ENCODE results near the gene TBC1D1.

Gene TBC1D1

DNA sequence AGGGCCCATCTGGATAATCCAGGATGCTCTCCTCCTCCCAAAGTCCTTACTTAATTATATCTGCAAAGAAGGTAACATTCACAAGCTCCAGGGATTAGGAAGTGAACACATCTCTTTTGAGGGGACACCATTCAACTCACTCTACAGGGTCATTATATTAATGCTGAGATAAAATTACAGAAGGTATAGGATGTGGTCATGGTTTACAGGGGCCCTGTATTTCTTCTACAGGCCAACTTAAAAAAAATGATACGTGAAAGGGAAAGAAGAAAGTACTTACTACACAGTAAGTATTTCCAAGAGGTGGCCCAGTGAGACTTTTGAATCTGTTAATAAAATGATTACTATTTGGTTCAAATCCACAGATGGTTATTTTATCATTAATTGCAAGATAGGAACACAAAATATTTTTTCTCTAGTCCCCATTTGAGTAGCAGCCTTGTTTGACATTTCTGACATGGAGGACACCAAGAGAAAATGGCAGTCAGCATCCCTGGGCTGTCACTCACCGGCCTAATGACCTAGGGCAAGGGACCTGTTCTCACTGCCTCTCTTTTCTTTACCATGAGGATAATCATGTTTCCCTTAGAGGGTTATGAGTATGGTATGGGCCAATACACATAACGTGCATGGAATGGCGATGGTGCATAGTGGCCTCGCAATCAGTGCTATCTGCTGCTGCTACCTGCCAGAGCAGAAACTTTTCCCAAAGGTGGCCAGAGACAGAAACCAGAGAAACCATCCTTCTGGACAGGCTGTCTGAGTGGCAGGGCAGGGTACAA lies 209.8 kb downstream of the TBC1D1 start:
- no peak for DNase-seq (ENCODE audit: low read depth, low spot score)

DNA sequence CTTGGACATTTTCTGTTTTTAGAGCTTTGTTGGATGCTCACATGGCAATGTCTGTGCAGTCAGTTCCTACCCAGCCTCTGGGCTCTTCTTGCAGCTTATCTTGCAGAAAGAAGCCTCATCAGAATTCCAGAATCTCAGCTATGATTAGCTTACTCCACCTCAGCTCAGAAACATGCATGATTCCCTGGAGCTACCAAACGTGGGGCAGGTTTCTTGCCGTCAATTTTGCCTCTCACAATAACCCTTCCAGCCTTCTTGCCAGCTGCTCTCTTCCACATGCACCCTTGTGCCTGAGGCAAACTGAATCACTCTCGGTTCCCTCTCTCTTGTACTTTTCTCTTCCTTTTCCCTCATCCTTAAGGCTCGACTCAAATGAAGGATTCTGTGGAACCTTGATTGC lies 210.7 kb downstream of the TBC1D1 start:
- DNase-seq (ENCODE audit: low read depth, low spot score), result no peak

DNA sequence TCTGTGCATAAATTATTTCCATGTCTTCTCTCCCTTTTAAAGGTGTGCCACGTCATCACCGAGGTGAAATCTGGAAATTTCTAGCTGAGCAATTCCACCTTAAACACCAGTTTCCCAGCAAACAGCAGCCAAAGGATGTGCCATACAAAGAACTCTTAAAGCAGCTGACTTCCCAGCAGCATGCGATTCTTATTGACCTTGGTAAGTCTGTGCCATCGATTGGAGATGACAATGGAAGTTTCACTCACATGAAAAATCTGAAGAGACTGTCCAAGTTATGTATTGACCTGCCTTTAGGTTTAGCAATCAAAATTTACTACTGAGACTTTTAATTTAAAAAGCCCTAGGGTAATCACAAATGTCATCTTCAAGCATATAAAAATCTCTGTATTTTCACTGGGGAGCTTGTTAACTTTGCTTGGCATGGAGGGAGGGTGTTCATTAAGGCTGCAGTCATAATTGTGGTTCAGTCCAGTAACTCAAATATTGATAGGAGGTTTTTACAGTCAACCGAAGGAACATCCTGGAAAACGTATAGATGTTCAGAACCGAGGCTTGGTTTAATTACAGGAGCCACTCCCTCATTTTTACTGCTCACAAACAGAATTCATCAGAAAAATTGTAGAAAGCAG lies 212.2 kb downstream of the TBC1D1 start:
- no peak for DNase-seq (ENCODE audit: low read depth, low spot score)

DNA sequence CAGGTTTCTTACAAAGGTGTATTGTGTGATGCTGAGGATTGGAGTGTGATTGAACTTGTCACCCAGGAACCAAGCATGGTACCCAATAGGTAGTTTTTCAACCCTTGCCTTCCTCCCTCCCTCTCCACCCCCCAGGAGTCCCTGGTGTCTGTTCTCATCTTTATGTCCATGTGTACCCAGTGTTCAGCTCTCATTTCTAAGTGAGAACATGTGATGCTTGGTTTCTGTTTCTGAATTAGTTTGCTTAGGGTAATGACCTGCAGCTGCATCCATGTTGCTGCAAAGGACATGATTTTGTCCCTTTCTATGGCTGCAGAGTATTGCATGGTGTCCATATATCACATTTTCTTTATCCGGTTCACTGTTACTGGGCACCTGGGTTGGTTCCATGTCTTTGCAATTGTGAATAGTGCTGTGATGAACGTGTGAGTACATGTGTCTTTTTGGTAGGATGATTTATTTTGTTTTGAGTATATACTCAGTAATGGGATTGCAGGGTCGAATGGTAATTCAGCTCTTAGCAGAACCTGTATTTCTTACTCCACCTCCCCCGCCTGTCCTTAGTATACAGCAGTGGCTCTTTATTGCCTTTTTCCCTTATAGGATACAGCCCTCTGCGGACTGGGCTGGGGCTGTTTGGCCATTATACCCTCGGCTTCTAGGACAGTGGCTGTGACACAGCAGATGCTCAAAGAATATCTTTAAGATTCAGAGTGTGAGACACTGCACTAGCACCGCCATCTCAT lies 214.8 kb downstream of the TBC1D1 start:
- no peak for DNase-seq (ENCODE audit: low read depth, low spot score)

DNA sequence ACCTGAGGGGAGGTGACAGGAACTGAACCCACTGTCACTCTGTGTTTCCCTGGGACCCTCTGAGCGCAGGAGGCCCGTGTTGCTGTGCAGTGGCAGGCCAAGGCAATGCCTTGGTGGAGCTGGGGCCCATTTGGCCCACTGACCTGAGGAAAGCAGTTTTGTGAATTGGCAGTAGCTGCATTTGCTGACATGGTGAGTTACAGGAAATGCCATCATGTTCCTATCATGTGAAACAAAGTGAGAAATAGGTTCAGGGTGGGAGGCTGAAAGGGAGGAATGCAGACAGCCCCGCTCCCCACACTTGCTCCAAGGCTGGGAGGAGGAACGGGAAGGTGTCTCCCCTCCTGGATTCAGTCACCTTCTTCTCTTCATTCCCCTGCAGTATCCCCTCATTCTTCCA lies 215.4 kb downstream of the TBC1D1 start:
- DNase-seq (ENCODE audit: low read depth, low spot score), result no peak

DNA sequence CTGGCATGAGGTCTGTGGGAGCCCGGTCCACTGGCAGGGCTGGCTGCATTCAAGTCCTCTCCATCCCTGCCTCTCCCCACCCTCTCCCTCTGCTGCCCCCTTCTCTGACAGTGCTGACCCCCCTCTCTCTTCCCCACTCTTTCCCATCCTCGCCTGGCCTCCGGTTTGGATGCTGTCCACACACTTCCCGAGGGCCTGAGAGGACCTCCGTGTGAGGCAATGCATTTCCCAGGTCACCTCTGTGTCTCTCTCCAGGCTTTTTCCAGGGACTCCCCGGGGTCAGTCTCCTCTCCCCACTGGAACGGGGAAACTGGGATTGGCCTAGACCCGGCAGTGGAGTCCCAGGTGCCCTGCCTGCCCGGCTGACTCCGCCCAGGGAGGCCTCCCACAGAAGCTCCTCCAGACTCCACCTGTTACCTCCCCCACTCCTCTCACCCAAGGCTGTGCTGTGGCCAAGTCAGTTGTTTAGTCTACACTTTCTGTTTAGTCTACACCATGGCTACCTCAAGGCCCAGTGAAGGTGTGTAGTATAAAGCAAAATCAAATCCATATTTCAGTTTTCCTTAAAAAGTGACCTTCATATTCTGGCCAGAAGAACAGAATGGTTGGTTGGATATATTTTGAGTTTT lies 216.1 kb downstream of the TBC1D1 start:
- DNase-seq (ENCODE audit: low read depth, low spot score), result no peak

DNA sequence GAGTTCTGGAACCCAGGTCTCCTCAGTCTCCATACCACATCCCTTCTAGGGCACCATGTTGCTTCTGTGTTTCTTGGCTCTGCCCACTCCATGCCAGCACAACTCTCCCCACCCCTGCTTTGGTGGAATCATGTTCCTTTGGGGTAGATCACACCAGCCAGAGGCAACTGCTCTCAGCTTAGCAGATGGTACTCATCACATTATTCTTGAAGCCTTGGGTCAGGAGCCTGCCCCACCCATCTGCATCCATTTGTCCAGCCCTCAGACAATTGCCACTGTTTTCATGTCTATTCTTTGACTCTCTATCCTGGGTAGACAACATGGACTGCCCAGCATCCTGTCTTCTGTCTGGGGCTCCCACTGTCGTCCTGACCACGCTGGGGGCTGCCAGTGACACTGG lies 216.9 kb downstream of the TBC1D1 start:
- no peak for DNase-seq (ENCODE audit: low read depth, low spot score)

DNA sequence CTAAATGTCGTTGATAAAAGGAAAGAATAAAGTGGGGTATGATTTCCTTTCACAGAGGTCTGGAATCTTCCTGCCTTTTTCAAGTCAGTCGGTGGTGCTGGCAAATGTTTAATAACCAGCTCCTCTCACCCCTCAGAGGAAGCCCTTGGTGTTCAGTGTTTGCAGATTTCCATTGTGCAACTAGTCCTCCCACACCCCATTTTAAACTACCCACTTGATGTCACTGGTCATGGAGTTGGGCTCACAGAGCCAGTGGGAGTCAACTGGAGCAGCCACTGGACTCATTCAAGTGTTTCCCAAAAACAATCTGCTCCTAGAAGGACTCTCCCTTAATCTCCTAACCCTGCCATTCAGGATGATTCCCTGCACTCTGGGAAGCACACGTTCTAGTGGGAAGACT lies 218.5 kb downstream of the TBC1D1 start:
- DNase-seq (ENCODE audit: low read depth, low spot score), result no peak

DNA sequence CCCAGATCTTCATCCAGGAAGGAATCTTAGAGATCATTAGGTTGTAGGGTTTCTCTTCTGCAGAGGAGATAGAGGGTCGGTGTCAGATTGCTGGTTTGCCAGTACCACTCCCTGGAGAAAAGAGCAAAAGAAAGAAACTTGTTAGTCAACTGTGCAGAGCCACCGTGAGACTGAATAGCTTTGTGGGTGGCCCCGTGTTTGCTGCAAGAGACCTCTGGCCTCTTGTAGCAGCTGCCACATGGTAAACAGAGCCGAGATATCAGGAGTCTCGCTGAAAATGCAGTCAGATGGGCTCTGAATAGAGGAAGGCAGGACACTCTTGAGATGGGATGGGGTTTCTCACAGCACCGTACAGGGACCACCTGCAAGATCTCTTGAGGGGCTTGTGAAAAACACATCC lies 219.0 kb downstream of the TBC1D1 start:
- DNase-seq (ENCODE audit: low read depth, low spot score), result no peak

DNA sequence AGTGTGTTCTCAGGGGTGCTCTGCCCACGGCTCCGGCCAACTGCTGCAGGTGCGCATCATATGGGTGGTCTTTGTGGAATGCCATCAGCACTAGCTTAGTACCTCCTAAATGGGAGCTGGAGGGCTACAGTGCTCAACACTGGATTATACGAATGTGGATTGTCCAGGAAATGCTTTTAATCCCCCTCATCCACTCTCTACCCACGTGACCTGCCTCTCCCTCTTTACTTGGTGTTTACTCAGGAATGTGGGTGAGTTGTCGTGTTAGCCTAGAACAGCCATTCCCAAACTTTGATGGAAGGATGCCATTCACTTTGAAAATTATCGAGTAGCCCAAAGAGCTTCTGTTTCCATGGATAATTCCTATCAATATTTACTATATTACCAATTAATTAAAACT lies 220.1 kb downstream of the TBC1D1 start:
- no peak for DNase-seq (ENCODE audit: low read depth, low spot score)

DNA sequence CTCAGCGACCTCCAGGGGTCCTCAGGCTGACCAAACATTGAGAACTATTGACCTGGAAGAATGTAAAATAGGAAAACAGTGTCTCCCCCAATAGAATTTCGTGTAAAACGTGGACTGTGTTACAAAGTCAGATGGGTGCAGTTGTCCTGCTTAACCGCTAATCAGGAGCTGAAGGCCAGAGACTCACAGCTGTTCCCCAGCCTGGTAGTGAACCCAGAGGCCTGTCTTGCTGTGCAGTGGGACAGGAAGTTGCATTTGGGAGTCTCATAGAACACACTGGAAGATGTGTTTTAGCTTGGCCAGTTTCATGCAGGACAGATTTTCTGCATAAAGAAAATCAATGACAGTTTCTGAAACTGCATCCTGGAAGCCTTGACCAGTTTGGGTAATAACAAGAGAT lies 220.8 kb downstream of the TBC1D1 start:
- DNase-seq (ENCODE audit: low read depth, low spot score), result no peak

DNA sequence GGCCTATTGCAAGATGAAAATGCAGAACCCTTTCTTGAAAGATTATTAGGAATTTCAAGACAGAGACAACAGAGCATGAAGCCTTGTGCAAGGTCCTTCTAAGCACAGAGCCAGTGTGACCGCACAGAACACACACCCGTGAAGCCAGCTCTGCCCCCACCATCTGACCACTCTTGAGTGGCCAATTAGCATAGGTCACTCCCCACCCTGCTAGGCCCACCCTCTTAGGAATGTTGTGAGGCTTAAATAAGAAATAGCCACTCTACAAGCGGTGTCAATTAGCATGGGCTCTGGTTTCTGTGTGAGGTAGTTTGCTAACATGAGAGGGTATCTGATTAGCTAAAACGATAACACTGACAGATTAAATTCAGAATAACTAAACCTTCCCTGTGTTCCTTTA lies 222.2 kb downstream of the TBC1D1 start:
- DNase-seq (ENCODE audit: low read depth, low spot score), result no peak

DNA sequence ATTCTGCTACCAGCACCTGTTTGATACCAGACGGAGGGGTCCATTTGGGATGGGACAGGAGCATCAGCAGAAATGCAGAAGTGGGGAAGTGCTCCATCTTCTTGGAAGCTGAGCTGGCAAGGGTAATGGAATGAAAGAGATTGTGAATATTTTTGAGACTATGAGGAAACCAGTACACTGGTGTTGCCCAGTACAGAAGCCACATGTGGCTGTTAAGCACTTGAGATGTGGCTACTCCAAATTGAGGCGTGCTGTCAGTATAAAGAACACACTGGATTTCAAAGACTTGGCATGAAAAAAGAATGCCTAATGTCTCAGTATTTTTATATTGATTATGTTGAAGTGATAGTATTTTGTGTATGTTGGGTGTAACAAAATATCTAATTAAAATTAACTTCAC lies 222.7 kb downstream of the TBC1D1 start:
- DNase-seq (ENCODE audit: low read depth, low spot score), result no peak

DNA sequence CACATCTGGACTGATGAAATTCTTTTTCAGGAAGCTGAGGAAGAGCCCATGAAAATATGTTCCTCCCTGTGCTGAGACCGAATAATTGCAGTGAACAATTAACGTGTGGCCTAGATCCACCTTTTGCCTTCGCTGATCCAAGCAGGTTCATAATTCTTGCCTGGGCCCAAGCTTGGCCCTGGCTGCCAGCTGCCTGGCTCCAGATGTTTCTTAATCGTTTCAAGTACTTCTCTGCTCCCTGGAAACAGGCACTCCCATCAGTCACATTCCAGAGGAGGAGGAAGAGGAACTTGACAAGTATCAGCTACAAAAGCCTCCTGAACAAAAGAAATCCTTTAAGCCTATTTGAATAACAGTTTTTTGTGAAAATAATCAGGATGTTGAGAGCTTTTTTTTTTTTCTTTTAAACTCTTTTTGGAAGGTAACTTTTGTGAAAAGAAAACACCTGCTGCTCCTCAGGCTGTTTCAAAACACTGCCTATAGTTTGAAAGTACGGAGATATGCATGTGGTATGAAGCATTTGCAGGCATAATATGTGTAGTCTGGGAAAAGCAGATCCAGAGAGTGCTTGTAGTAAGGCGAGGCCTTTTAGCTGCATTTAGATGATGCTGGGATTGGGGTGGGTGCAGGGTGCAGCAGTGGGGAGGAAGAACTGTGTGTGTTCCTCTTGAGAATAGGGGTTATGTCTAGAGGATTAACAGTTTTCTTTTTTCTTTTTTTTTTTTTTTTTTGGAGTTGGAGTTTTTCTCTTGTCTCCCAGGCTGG lies 223.7 kb downstream of the TBC1D1 start:
- no peak for DNase-seq (ENCODE audit: low read depth, low spot score)

DNA sequence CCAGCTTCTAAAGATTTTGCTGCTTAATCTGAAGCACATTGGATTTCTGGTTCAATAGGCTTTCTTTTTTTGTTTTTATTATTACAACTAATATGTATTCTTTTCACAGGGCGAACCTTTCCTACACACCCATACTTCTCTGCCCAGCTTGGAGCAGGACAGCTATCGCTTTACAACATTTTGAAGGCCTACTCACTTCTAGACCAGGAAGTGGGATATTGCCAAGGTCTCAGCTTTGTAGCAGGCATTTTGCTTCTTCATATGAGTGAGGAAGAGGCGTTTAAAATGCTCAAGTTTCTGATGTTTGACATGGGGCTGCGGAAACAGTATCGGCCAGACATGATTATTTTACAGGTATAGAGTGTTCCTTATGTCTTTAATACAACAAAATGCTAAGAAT lies 224.7 kb downstream of the TBC1D1 start:
- DNase-seq (ENCODE audit: low read depth, low spot score), result no peak

DNA sequence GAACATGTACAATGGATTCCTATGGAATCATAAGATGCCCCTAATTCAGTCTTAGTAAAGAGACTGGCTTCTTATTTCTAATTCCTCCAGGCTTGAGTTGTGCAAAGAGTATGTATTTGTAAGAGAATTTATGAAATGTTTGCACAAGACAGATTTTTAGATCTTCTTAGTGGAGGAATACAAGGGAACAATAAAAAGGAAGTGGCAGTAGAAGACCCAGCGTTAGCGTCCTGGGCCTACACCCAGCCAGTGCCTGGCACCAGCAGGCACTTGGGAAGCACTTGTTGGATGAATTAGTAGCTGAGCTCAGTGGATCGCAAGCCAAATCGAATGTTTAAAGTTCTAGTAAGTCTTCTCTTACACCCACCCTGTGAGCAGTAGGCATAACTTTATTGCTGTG lies 226.7 kb downstream of the TBC1D1 start:
- DNase-seq (ENCODE audit: low read depth, low spot score), result no peak

DNA sequence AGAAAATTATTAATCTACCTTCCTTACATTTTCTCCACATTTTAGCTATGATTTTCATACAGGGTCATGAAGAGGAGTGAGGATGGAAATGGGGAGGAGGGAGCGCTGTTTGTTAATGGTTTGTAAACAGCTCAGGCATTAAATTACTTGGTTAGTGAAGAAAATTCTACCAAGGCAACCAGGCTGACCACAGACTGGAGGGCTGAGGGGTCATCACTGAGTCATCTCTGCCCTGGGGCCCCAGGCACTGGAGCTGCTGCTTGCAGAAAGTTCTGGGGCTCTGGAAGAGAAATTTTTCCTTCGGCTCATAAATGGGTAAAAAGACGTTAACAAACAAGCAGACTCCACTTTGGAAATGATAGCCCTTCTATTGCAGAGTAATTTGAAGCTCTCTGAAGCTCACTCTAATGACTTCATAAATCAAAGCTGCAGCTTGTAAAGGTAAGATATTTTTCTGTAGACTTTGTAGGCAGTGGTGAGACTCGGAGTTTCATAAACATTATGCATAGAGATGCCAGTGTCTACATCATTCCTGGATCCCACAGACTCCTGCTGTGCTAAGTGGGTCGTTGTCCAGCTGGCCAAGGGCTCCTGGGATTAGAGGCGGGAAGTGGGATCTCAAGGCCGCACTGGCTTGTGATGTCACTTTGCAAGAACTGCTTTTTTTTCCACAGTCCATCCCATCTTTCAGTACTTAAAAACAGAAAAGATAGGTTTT lies 228.9 kb downstream of the TBC1D1 start:
- no peak for DNase-seq (ENCODE audit: low read depth, low spot score)

DNA sequence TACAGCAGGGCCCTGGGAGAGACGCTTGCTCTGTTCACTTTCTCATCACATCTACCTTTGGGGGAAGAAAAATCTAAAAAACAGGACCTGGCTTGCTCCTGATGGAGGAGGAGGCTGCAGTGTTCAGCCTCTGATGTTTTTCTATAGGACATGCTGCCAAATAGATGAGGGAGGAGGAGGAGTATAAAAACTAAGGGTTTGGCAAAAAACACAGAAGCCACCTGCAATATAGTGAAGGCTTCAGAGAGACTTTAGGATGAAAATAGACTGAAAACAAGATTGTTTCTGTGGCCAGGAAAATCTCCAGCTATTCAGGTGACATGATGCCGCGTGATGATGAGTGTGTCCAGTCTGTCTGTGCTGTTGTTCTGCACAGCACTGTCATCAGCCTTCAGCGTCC lies 229.9 kb downstream of the TBC1D1 start:
- no peak for DNase-seq (ENCODE audit: low read depth, low spot score)

DNA sequence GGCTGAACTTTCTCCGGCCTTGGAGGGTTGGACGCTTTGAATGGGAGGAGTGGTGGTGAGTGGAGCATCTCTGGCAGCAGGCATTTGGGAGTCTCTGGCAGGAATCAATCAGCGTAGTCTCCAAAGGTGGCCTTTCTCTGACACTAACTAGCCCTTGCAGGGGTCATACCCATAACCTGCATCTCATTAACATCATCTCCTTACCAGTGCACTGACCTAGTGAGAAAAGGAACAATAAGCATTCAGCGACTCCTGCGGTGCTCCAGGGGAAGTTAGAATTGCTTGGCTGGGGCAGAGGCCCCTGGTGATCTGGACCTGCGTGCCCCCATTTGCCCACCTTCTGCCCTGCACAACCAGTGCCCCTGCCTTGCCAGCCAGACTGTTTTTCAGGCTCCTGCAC lies 231.2 kb downstream of the TBC1D1 start:
- DNase-seq (ENCODE audit: low read depth, low spot score), result no peak

DNA sequence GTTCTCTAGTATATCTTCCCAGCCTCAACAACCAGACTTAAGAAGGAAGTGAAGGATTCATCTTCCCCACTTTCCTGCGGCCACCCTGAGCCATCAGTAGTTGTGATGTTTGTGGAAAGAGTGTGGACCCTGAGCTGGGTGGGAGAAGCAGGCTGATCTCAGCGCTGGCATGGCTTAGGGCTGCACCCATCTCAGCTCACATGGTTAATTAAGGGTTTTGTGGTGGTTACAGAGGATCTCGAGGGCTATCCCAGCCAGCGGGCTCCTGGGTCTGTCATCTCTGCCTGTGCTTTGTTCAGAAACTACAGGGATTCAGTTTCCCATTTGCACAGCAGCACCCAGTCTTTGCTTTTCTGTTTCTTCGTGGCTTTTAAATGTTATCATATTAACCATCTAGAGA lies 232.7 kb downstream of the TBC1D1 start:
- DNase-seq (ENCODE audit: low read depth, low spot score), result no peak

DNA sequence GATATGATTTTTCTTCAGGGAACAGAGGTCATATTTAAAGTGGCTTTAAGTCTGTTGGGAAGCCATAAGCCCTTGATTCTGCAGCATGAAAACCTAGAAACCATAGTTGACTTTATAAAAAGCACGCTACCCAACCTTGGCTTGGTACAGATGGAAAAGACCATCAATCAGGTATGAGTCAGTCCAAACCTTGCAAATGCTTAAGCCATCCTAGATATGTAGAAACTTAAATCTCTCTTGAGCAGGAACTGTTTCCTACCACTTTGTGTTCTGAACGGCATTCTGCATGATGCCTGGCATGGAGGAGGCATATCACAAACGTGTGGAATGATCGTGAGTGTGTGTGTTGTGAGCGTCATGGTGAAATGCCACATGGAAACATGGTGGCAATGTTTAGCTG lies 234.1 kb downstream of the TBC1D1 start:
- DNase-seq (ENCODE audit: low read depth, low spot score), result no peak

Data from activated CD4-positive, CD25-positive, alpha-beta regulatory T cell treated with anti-CD3 and anti-CD28 coated beads, Interleukin-2, amount 50 U/mL, for 16 hours (primary cell).